Activated CD8-positive, alpha-beta T cell treated with anti-CD3 and anti-CD28 coated beads, Interleukin-2, amount 10 ng/mL, durations not matched to agents 7 days and 5 days (primary cell): ENCODE measurements around the gene ZNF497. TPM values are rescaled to one million over a fixed set of nuclear protein-coding genes. Genes with fewer than 3 reads are reported as not detected.

Experiments
- ATAC-seq: fragments of 150-1000 bp; cut with Tn5 transposase; one replicate; pipeline ENCODE4 v1.10.0; 2021; ENCODE audit warnings: moderate library complexity
- CTCF ChIA-PET: fragments of 350-600 bp; sonication (Branson Sonifier 250); formaldehyde crosslinking; loops from one replicate; lab custom pipeline; 2021; ENCODE audit warnings: antibody characterized with exemption; lab: Charles Lee
- POLR2A ChIA-PET: fragments of 350-600 bp; sonication (Branson Sonifier 250); formaldehyde crosslinking; loops from one replicate; lab custom pipeline; 2021; ENCODE audit warnings: antibody characterized with exemption; lab: Charles Lee
- DNase-seq: peaks from one replicate; pipeline ENCODE4 v3.0.0-alpha.2; 2020
- H3K27ac Mint-ChIP-seq: one replicate; pipeline ENCODE4 v1.8.0; 2021; ENCODE audit warnings: mild to moderate bottlenecking, mixed read lengths
- H3K27me3 Mint-ChIP-seq: one replicate; pipeline ENCODE4 v1.8.0; 2021; ENCODE audit warnings: low read depth, mixed read lengths
- H3K36me3 Mint-ChIP-seq: one replicate; pipeline ENCODE4 v1.8.0; 2021; ENCODE audit warnings: low read depth, mixed read lengths
- H3K4me1 Mint-ChIP-seq: one replicate; pipeline ENCODE4 v1.8.0; 2021; ENCODE audit warnings: low read depth, mixed read lengths
- H3K4me3 Mint-ChIP-seq: one replicate; pipeline ENCODE4 v1.8.0; 2021; ENCODE audit warnings: mild to moderate bottlenecking, mixed read lengths
- H3K9me3 Mint-ChIP-seq: one replicate; pipeline ENCODE4 v1.8.0; 2022; ENCODE audit warnings: mixed read lengths; ENCODE audit not compliant: insufficient read depth
- total RNA-seq, 2 experiments: library from RNA; stranded (reverse); gene quantifications; one replicate each; pipeline ENCODE4 v1.2.3, GENCODE V29; 2021

ZNF497 gene
- total RNA-seq, 2 experiments from 2014 or later, result 1.5 to 1.7 TPM

DNA sequence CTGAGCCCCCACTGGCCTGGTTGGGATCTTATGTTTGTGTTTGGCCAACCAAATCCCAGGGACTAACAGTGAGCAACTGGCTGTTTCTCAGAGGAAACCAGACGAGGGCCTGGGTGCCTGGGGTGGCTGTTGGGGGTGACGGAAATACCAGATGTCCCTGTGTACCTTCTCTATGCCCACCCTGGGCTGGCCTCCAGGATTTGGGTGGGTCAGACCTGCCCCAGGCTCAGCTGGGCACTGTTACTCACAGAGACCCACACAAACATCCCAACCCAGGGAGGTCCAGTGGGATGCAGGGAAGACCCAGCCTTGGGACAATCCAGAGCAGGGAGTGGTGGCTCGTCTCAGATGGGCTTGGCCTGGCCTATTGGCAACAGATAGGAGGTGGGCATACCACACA is 26.9 kb downstream of the ZNF497 start:
- Mint-ChIP-seq H3K27ac (no peak overlapping the region), H3K4me3 (no peak overlapping the region), H3K36me3 (peaks cover 42% of the 10 kb centered on the region), H3K9me3 (no peaks in the 10 kb centered on the region), H3K27me3 (no peaks in the 10 kb centered on the region), H3K4me1 (peaks cover 7% of the 10 kb centered on the region)
- ATAC-seq (no peak), DNase-seq (no peak)
- CTCF ChIA-PET, result interaction anchor here (1.3 kb wide), 1 partner anchor 9 kb away, joined by 3 read pairs; the partner anchor contains the start of gene ZSCAN22
- POLR2A ChIA-PET, result no interaction called here

DNA sequence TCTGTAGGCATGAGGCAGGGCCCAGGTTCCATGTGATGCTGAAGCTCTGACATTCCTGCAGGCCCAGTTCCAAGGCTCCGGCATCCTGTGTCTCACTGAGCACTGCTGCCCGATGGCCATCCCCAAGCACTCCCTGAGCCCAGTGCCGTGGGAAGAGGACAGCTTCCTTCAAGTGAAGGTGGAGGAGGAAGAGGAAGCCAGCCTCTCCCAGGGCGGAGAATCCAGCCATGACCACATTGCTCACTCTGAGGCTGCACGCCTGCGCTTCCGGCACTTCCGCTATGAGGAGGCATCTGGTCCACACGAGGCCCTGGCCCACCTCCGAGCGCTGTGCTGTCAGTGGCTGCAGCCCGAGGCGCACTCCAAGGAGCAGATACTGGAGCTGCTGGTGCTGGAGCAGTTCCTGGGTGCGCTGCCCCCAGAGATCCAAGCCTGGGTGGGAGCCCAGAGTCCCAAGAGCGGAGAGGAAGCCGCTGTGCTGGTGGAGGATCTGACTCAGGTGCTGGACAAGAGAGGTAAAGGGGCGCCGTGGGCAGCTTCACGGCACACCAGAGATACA is 27.8 kb downstream of the ZNF497 start:
- no peak for ATAC-seq
- no peak overlapping the region for H3K4me3 Mint-ChIP-seq
- H3K27ac Mint-ChIP-seq, result peak overlapping the region; percentile 23
- POLR2A ChIA-PET, result no interaction called here
- peaks cover 37% of the 10 kb centered on the region for H3K36me3 Mint-ChIP-seq
- H3K27me3 Mint-ChIP-seq, result no peaks in the 10 kb centered on the region
- no peak for DNase-seq
- H3K4me1 Mint-ChIP-seq, result peaks cover 3% of the 10 kb centered on the region
- no peaks in the 10 kb centered on the region for H3K9me3 Mint-ChIP-seq
- CTCF ChIA-PET, result interaction anchor here (1.0 to 1.3 kb wide), 3 partner anchors 8 to 184 kb away, joined by 3 to 5 read pairs (median 3); partner anchors contain the start of gene ZSCAN22

DNA sequence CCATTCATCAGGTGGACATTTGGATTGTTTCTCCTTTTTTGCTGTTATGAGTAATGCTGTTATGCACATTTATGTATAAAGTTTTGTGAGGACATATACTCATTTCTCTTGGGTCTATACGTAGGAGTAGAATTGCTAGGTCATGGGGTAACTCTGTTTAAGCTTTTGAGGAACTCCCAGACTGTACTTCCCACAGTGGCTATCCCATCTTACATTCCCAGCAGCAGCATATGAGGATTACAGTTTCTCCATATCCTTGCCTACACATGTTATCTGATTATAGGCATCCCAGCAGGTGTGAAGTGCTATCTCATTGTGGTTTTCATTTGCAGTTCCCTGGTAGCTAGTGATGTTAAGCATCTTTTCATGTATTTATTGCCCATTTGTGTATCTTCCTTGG is 29.9 kb downstream of the ZNF497 start:
- POLR2A ChIA-PET, result interaction anchor here (1.1 kb wide), 1 partner anchor 15 kb away, joined by 3 read pairs; no protein-coding TSS in a partner anchor
- Mint-ChIP-seq H3K36me3 (peaks cover 18% of the 10 kb centered on the region), H3K27ac (no peak overlapping the region), H3K4me1 (peaks cover 9% of the 10 kb centered on the region), H3K4me3 (no peak overlapping the region), H3K9me3 (no peaks in the 10 kb centered on the region), H3K27me3 (no peaks in the 10 kb centered on the region)
- DNase-seq (no peak), ATAC-seq (no peak)
- CTCF ChIA-PET, result interaction anchor here (1.2 to 1.4 kb wide), 2 partner anchors 15 to 23 kb away, joined by 3 to 4 read pairs; no protein-coding TSS in a partner anchor

- H3K9me3 Mint-ChIP-seq, result no peaks in the 10 kb centered on the region
- H3K4me3 Mint-ChIP-seq, result no peak overlapping the region
- H3K27ac Mint-ChIP-seq, result no peak overlapping the region
- H3K27me3 Mint-ChIP-seq, result no peaks in the 10 kb centered on the region
- no peak for ATAC-seq
- H3K4me1 Mint-ChIP-seq, result peaks cover 9% of the 10 kb centered on the region
- H3K36me3 Mint-ChIP-seq, result peaks cover 7% of the 10 kb centered on the region
- ChIA-PET CTCF (interaction anchor here (1.2 to 1.4 kb wide), 2 partner anchors 32 to 184 kb away, joined by 3 read pairs; partner anchors contain the start of gene ZNF497), POLR2A (no interaction called here)
- no peak for DNase-seq
Observed at GRCh38 chr19:58330458-58330857, 32.1 kb downstream of the ZNF497 start.

DNA sequence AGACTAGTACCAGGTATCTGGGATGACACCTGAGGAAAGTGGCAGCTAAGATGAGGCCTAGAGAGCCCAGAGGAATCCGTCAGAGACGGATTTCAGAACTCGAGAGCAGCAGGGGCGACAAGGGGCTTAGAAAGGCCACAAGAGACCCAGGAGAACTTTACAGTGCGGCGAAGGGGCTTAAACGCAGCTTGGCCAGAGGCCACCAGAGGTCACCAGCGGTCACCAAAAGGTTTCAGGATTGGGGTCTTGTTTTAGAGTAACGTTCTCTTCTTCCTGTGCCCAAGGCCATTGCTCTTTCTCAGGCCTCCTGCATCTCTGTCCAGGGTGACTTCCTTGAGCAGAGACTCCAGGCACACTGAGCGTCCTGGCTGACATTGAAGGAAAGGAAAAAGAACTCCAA is 33.6 kb downstream of the ZNF497 start:
- POLR2A ChIA-PET, result interaction anchor here (0.6 to 1.2 kb wide), 3 partner anchors 24 to 149 kb away, joined by 3 to 4 read pairs (median 4); partner anchors contain the start of gene ERVK3-1

DNA sequence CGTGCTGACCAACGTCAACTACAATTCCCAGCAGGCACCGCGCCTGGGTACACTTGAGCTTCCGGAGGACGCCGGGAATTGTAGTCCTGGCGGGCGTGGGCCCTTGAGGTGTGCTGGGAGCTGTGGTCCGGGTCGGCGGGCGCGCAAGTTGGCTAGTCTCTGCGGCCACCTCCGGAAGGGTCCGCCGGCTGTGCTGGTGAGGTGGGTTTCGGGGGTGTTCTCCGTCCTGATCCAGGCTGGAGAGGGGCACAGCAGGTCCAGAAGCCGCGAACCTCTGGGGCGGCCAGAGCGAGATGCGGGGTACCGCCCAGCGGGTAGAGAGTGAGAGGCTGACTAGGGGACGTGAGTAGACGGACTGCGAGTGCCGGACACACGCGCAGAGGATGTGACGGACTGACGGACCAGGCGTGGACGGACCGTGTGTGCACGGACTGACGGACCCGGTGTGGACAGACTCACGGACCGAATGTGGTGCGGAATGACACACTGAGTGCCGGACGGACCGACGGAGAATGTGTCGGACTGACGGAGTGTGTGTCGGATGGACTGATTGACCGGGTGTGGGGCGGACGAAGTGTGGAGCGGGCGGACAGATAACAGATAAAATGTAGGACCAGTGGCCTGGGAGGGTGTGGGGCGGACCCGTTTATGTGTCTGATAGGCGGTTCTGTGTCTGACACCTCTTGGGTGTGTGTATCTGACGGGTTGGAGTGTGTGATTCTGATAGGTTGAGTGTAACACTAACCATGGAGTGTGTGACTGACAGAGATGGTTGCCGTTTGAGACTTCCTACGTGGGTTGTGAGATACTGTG is 35.4 kb downstream of the ZNF497 start, which contains the start of gene ZSCAN22:
Gene ZSCAN22 (plus strand): TSS at position 81 of the 813 bp plus-strand sequence. CDS start 7,809 bp downstream, outside the sequence.
- H3K9me3 Mint-ChIP-seq, result no peaks in the 10 kb centered on the region
- H3K36me3 Mint-ChIP-seq, result no peaks in the 10 kb centered on the region
- H3K27ac Mint-ChIP-seq, result no peak within 1 kb of the TSS
- POLR2A ChIA-PET, result interaction anchor here (0.9 to 2.7 kb wide), 5 partner anchors 10 to 49 kb away, joined by 4 to 6 read pairs (median 4); partner anchors contain the start of genes ERVK3-1 and ZNF8
- DNase-seq (peak; percentile 94), ATAC-seq (peak; percentile 93)
- CTCF ChIA-PET, result interaction anchor here (0.9 to 1.8 kb wide), 5 partner anchors 8 to 192 kb away, joined by 3 to 9 read pairs (median 3); partner anchors contain the start of genes ZBTB45 and ZNF544
- H3K27me3 Mint-ChIP-seq, result no peaks in the 10 kb centered on the region
- no peak within 1 kb of the TSS for H3K4me3 Mint-ChIP-seq
- H3K4me1 Mint-ChIP-seq, result peaks cover 9% of the 10 kb centered on the region

More for the DNA sequence above, 33.6 kb downstream of the ZNF497 start:
- Mint-ChIP-seq H3K36me3 (no peaks in the 10 kb centered on the region), H3K9me3 (no peaks in the 10 kb centered on the region), H3K27ac (no peak overlapping the region), H3K4me3 (no peak overlapping the region), H3K27me3 (no peaks in the 10 kb centered on the region), H3K4me1 (peaks cover 9% of the 10 kb centered on the region)
- DNase-seq (peak; percentile 49), ATAC-seq (no peak)
- CTCF ChIA-PET, result interaction anchor here (1.2 to 1.5 kb wide), 3 partner anchors 80 to 226 kb away, joined by 3 read pairs; partner anchors contain the start of genes CHMP2A, ZBTB45 and ZNF584

GRCh38 chr19:58326501-58326913 is 36.0 kb downstream of the ZNF497 start:
- H3K27ac Mint-ChIP-seq, result no peak overlapping the region
- no peaks in the 10 kb centered on the region for H3K36me3 Mint-ChIP-seq
- DNase-seq (no peak), ATAC-seq (no peak)
- ChIA-PET POLR2A (interaction anchor here (0.7 to 2.7 kb wide), 7 partner anchors 9 to 143 kb away, joined by 4 to 6 read pairs (median 4); partner anchors contain the start of genes ERVK3-1, ZNF274 and ZNF8), CTCF (interaction anchor here (0.9 to 1.8 kb wide), 5 partner anchors 9 to 193 kb away, joined by 3 to 9 read pairs (median 3); partner anchors contain the start of genes ZBTB45 and ZNF544)
- peaks cover 9% of the 10 kb centered on the region for H3K4me1 Mint-ChIP-seq
- H3K9me3 Mint-ChIP-seq, result no peaks in the 10 kb centered on the region
- no peaks in the 10 kb centered on the region for H3K27me3 Mint-ChIP-seq
- H3K4me3 Mint-ChIP-seq, result no peak overlapping the region

GRCh38 chr19:58325311-58326022 is 37.1 kb downstream of the ZNF497 start:
- Mint-ChIP-seq H3K27ac (no peak overlapping the region), H3K9me3 (no peaks in the 10 kb centered on the region), H3K27me3 (no peaks in the 10 kb centered on the region), H3K4me1 (peaks cover 9% of the 10 kb centered on the region), H3K4me3 (no peak overlapping the region), H3K36me3 (no peaks in the 10 kb centered on the region)
- ChIA-PET POLR2A (interaction anchor here (0.7 to 2.7 kb wide), 4 partner anchors 11 to 142 kb away, joined by 4 to 6 read pairs (median 4); partner anchors contain the start of gene ZNF274), CTCF (interaction anchor here (1.1 to 1.8 kb wide), 3 partner anchors 9 to 194 kb away, joined by 3 to 9 read pairs (median 4); partner anchors contain the start of gene ZBTB45)
- DNase-seq (no peak), ATAC-seq (no peak)

- POLR2A ChIA-PET, result no interaction called here
- CTCF ChIA-PET, result interaction anchor here (1.1 kb wide), 1 partner anchor 10 kb away, joined by 4 read pairs; no protein-coding TSS in a partner anchor
- H3K4me1 Mint-ChIP-seq, result no peaks in the 10 kb centered on the region
- ATAC-seq (no peak), DNase-seq (no peak)
- no peak overlapping the region for H3K4me3 Mint-ChIP-seq
- H3K9me3 Mint-ChIP-seq, result no peaks in the 10 kb centered on the region
- H3K36me3 Mint-ChIP-seq, result peaks cover 16% of the 10 kb centered on the region
- H3K27ac Mint-ChIP-seq, result no peak overlapping the region
- H3K27me3 Mint-ChIP-seq, result no peaks in the 10 kb centered on the region
Observed at GRCh38 chr19:58319241-58319640, 43.3 kb downstream of the ZNF497 start.

- Mint-ChIP-seq H3K9me3 (no peaks in the 10 kb centered on the region), H3K4me3 (no peak overlapping the region), H3K36me3 (peaks cover 25% of the 10 kb centered on the region), H3K4me1 (no peaks in the 10 kb centered on the region), H3K27me3 (no peaks in the 10 kb centered on the region), H3K27ac (no peak overlapping the region)
- ATAC-seq, result peak; percentile 18
- ChIA-PET CTCF (interaction anchor here (1.1 kb wide), 1 partner anchor 9 kb away, joined by 4 read pairs; no protein-coding TSS in a partner anchor), POLR2A (interaction anchor here (1.6 to 1.7 kb wide), 2 partner anchors 8 to 12 kb away, joined by 4 to 5 read pairs; partner anchors contain the start of gene ZSCAN22)
- DNase-seq, result no peak
Observed at GRCh38 chr19:58318297-58318696, 44.3 kb downstream of the ZNF497 start.
